ENCODE measurements around the gene CDH5.
"Not testable (repeated sequence)": the region's sequence is repeated elsewhere in the genome, so short reads cannot be mapped to it uniquely, and the experiment has no call there.

The CDH5 gene, protein sequence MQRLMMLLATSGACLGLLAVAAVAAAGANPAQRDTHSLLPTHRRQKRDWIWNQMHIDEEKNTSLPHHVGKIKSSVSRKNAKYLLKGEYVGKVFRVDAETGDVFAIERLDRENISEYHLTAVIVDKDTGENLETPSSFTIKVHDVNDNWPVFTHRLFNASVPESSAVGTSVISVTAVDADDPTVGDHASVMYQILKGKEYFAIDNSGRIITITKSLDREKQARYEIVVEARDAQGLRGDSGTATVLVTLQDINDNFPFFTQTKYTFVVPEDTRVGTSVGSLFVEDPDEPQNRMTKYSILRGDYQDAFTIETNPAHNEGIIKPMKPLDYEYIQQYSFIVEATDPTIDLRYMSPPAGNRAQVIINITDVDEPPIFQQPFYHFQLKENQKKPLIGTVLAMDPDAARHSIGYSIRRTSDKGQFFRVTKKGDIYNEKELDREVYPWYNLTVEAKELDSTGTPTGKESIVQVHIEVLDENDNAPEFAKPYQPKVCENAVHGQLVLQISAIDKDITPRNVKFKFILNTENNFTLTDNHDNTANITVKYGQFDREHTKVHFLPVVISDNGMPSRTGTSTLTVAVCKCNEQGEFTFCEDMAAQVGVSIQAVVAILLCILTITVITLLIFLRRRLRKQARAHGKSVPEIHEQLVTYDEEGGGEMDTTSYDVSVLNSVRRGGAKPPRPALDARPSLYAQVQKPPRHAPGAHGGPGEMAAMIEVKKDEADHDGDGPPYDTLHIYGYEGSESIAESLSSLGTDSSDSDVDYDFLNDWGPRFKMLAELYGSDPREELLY

DNA sequence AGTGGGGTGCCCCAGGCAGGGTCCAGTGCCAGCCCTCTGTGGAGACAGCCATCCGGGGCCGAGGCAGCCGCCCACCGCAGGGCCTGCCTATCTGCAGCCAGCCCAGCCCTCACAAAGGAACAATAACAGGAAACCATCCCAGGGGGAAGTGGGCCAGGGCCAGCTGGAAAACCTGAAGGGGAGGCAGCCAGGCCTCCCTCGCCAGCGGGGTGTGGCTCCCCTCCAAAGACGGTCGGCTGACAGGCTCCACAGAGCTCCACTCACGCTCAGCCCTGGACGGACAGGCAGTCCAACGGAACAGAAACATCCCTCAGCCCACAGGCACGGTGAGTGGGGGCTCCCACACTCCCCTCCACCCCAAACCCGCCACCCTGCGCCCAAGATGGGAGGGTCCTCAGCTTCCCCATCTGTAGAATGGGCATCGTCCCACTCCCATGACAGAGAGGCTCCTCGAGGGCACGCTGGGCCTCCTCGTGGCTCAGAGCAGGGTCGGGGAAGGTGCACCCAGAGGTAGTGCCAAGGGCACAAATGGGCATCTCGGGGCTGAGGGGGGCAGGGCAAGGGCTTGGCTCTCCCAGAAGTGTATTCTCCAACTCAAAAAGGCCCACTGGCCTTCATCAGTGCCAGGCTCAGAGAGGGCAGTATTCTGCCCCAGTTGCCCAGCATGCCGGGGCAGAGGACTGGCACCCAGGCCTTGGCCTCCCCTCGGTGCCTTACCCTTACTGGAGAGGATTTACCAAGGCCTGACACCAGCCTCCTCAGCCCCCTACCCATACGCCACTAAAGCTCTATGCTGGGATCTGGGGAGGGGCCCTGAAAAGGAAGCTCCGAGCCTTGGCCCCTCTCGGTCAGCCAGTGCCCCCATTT lies at the start of gene CDH5:
Gene CDH5 (plus strand): TSS at position 259 of the 867 bp plus-strand sequence. CDS start 12,647 bp downstream, outside the sequence.
- no peak for DNase-seq

DNA sequence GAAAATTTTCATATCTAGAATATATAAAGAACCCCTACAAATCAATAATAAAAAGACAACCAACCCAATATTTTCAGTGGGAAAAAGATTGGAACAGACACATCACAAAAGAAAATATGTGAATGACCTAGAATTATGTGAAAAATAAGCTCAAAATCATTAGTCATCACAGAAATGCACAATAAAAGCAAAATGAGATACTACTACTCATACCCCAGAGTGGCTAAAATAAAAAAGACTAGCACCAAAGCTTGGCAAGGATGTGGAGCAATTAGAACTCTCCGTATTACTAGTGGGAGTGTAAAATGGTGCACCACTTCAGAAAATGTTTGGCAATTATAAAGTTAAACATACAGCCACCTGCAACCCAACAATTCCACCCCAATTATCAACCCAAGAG lies 48.0 kb upstream of the CDH5 start:
- no peak for DNase-seq

DNA sequence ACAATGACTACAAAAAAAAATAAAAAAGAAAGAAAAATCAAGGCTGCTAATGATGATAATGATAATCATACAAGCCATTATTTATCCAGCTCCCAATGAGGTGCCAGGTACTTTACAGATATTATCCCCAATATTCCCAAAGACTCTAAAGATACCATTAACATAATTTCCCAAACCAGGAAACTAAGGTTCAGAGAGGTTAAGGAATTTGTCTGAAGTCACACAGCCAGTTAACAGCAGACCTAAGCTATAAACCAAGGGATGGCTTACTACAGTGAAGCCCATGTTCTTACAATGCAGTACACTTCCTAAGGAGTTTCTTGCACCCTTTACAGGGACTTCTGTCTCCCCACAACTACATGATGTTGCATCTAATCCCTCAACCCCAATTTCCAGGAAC lies 45.7 kb upstream of the CDH5 start:
- no peak for DNase-seq

DNA sequence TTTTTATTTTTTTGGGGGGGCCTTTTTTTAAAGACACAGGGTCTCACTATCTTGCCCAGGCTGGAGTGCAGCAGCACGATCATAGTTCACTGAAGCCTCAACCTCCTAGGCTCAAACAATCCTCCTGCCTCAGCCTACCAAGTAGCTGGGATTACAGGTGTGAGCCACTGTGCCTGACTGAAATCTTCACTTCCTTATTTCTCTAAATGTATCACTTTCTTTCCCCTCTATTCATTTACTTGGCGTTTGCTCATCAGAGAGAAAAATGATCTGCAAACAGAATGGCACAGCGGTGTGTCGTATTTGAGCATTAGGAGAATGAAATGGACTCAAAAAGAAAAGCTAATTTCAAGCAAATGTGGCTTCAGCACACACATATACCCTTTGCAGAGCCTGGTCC lies 44.3 kb upstream of the CDH5 start:
- no peak for DNase-seq

DNA sequence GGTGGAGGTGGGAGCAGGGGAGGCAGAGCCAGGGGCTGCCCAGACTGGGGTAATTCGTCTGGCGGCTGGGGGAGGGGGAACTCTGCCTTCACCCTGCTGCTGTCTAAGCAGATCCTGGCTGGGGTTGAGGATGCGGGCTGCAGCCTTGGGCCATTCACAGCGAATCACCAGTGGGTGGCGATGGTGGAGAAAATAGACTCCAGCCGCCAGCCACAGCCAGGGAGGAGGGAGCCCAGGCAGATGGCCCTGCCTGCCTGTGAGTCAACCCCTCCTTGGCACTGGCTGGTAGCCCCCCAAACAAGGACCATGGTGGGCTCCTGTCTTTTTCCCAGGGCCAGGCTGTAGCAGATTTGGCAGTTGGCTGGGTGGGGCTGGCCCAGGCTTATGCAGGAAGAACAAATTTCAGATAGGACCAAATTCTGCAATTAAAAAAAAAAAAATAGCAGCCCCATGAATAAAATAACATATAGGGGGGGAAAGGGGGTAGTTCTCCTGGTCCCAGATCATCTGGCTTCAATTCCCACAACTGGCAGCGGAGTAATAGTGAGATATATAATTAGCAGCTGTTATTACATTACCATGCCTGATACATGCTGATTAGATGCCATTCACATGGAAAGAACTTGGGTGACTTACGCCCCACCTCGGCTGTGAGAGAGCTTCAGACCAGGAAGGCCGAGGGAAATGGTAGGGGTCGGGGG lies 41.5 kb upstream of the CDH5 start:
- DNase-seq, result no peak

DNA sequence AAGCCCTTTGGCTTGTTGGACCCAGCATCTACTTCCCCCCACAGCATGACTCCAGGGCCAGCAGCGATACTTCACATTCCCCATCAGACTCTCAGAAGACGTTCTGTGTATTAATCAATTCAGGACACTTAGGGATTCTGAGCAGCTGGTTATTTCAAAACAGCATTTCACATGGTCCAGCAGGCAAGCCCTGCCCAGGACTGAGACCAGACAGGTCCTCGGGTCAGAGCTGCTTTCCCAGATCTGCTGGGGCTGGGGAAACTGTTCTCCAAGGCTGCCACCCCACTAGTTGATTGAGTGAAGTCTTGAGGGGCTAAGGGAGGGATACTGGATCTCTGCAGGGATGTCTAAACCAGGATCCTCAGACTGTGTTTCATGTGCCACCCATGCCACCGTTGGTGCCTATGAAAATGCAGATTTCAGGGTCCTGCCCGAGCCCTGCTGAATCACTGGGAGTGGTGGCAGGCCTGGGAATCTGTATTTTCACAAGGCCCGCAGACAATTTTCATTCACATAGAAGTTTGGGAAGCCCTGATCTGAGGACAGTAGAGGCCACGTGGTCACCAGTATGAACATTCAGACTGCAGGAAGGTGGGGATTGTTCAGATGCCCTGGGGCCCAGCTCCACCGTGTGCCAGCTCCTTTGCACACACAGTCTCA lies 40.6 kb upstream of the CDH5 start:
- no peak for DNase-seq

DNA sequence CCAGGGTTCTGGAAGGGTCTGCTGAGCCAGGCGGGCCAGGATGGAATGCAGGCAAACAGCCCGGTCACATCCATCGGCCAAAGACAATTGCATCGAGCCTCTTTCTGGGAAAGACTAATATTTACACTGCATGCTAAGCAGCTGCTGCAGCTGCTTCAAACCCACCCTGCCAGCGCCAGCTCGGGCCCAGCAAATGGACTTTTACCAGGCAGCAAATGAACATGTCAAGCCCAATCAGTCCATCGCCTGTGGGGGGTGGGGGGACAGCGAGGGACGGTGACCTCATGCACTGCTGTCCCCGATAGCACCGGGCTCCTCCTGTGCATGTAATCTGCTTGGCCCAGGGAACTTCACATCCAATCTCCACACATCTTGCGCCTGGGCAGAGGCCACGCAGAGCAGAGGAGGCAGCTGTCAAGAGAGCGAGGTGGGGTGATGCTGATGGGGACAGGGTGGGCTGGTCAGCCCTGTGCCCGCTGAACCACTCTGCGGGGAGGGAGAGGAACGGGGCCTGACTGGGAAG lies 39.4 kb upstream of the CDH5 start:
- DNase-seq, result peak; percentile 72

DNA sequence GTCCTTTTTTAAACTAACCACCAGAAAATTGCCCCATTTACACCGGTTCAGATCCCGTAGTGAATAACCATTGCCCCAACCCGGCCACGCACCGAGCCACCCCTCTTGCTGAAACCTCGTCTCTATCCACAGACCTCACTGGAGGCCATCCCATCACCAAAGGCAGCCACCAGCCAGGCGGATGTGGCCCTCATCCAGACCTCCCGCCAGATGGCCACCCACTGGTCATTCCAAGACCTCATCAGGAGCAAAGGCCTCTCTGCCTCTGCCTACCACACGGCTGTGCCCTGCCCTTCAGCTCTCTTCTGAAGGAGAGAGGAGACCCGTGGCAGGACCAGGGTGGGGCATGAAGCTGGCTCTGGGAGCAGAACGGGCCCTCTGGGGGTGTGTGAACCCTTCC lies 38.2 kb upstream of the CDH5 start:
- DNase-seq, result no peak

DNA sequence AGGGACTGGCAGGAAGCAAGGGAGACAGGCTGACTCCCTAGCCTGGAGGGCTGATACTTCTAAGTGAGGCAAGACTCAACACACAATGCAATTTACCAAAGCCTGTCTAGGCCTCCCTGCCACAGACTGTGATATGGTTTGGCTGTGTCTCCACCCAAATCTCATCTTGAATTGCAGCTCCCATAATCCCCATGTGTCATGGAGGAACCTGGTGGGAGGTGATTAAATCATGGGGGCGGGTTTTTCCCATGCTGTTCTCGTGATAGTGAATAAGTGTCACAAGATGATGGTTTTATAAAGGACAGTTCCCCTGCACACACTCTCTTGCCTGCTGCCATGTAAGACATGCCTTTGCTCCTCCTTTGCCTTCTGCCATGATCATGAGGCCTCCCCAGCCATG lies 35.0 kb upstream of the CDH5 start:
- not testable (repeated sequence) for DNase-seq

DNA sequence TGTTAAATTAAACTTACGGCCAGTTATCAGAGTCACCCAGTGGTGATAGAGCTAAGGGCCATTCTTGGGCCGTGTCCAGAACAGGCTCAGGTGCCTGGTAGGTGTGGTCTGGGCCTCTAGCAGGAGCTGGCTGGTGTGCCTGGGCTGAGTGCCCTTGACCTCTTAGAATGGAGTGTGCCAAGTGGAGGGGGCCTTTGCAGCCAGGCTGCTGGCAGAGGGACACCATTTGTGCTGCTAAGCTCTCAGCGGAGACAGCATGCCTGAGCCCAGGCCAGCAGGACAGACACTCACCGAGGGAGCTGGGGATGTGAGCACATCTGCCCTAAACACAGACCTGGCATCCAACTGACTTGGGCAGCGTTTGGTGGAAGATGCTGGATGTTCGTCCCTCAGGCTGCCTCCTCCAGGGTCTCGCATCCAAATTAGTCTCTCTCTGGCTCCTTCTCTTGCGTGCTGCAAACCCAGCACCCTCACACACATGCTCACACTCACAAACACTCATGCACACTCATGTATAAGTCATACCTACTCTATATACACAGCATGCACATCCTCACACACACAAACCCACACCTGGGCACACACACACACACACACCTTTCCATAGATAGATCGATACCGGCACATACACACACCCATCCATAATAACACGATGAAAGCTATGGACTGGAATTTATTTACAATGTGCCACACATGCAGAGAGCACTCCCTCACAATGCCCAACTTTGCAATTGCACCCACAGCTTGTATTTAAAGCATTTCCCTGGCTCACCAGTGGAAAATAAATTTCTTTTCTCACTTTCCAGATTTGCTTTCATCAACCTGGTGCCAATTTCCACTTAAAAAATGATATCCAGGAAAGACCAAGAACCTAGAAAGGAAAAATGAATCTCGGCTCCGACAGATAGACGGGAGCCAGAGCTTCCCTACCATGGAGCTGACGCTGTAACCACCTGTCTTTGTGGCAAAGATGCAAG lies 33.6 kb upstream of the CDH5 start:
- DNase-seq, result no peak

DNA sequence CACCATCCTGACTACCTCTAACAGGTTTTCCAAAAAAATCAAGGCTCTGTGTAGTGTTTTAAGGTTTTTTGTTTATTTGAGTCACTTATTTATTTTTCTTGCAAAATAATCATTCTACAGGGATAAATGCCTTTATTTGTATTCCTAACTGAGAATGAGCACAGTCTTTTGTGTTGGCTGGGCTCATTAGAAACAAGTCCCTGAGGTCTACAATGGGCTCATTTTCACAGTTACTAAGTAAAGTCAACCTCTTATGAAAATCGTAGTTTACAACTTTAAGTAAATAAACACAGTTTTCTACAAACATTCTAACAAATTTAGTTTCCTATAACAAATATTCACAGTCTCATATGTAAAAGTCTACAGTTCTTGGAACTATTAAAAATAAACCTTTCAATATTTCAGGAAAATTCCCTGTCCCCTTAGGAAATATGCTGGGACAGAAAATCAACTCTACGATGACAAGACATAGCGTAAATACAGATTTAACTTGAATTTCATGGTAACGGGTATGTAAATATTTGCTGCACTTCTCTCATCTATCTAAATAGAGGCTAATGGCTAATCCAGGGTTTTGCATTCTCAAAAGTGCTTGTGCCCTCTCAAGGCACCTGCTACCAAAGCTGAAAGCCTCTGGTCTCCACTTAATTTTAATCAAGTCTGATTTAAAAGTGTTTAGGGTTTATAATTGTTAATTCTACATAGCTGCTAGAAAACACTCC lies 31.5 kb upstream of the CDH5 start:
- DNase-seq, result peak; percentile 68

DNA sequence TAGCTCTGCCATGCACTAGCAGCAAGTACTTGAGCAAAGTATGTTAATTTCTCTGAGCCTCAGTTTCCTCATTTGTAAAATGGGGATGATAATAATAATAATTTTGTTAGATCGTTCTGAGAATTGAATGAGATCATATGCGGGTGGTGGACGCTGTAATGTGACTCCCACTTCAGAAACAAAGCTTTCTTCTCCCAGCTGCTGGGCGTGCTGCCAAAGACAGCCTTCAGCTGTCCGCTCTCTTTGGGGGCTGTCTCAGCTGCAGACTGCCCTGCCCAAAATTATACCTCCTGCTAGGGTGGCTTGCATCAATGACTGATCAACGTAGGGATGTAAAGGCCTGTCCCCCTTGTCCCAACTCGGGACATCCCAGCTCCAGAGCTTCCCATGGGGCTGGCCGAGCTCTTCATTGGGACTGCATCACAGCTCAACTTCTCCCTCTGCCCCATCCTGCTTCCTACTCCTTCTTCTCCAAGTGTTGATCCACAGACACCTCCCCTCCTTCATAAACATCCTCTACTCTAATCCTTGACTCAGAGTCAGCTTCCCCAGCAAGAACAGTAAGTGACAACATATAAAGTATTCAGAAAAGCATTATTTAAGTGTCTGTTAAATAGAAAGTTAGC lies 30.7 kb upstream of the CDH5 start:
- DNase-seq, result peak; percentile 77

DNA sequence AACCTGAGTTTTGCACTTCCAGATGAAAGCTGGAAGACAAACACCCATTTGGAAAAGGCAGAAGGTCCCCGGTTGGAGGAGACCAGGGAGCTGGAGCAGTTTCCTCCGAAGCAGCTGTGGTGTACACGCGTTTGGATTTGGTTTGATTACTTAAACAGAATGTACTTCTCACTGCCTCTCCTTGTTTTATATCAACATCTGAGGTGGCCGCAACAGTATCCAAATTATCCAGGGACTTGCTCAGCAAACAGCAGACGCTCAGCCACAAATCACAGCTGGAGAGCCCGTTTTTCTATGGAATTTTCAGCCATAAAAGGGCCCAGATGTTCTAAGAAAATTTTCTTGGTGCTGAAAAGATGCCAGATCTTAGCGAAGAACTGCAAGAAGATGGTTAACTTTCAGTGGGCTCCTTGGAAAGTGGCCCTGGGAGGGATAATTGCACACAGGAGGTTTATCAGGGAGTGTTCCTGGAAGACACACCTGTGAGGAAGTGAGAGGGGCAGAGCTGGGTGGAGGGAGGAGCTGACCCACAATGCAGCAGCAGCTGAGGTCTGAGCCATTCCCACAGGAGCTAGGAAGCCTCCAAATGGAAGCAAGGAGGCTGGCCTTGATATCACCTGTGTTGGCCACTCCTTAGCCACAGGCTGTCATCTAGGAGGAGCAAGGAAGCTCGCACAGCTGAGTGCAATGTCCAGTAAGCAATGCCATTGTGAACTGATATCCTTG lies 28.9 kb upstream of the CDH5 start:
- DNase-seq, result no peak

DNA sequence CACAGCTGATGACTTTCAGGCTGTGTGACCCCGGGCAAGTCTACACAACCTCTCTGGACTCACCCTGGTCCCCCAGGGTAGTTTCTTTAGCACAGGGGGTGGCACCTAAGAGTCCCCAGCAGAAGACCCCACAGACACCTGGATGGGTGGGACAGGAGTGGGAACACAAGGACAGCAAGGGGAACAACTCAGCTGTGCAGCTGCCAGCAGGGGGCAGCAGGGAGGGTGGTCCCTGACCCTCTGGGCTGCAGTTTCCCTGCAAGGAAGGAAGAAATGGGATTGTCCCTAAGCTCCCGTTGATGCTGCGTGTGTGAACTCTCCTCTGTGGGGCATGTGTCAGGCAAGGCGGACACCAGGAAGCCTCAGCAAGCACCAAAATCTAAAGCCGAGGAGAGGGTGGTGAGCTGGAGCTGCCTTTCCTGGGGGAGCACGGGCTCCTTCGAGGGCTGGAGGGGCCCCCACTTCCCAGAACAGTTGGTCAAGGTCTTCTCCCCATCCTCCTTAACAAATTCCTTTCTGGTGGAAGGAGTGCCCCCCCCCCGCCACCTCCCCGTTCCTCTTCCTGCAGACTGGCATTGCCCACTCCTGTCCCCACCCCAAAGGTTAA lies 24.1 kb upstream of the CDH5 start:
- DNase-seq, result no peak

DNA sequence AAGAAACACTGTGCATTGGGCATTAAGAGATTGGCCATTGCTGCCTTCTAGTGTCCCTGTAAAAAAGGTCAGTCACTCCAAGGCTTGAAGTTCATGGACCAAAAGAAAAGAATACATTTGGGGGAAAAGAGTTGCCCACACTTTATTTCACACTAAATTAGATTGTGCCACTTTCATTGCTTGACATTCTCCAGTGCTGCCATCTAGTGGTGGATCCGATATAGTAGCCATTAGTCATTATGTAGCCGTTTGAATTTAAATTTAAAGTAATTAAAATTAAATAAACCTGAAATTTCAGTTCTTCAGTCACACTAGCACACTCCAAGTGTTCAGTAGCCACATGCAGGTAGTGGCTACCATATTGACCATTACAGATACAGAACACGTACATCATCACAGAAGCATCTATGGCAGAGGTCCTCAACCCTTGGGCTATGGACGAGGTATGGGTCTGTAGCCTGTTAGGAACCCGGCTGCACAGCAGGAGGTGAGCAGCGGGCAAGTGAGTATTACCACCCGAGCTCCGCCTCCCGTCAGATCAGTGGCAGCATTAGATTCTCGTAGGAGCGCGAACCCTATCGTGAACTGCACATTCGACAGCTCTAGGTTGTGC lies 21.9 kb upstream of the CDH5 start:
- peak; percentile 18 for DNase-seq

DNA sequence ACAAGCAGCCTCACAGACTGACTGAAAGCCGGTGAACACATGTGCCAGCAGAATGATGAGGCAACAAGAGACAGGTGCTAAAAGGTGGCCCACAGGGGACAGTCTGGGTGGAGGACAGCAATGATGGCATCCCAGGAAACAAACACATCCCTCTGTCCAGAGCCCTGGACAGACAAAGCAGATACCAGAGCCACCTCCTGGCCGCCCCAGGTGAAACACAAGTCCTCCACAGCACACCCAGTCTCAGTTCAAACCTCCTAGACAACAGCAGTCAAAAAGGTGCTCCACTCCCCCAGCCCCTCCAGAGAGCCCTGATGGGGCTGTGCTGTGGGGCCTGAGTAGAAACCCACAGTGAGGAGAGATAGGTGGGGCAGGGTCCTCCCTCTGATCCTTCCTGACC lies 20.3 kb upstream of the CDH5 start:
- no peak for DNase-seq

DNA sequence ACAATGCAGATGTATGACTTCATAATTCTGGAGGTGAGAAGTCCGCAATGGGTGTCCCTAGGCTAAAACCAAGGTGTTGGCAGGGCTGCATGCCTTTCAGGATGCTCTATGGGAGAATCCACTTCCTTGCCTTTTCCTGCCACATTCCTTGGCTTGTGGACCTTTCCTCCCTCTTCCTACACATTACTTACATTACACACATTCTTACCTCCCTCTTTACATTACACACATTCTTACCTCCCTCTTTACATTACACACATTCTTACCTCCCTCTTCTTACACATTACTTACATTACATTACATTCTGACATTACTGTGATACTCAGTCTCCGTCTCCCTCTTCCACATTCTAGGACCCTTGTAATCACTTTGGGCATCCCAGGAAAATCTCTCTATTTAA lies 14.2 kb upstream of the CDH5 start:
- DNase-seq, result no peak

DNA sequence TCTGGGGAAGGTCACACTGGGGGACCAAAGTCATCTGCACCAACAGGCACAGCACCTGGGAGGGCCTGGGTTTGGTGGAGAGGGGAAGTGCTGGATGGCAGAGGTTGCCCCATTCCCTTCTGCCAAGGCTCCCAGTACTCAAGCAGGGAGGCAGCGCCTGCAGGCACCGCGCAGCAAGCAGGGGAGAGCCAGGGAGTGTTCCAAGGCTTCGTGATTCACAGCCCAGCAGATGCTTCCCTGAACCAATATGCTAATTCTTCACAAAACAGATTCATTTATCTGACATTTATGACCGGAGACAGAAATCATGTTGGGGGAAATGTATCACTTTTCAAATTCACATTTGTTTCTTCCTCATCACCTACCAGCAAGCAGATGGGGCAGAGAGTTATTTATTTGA lies 13.4 kb upstream of the CDH5 start:
- DNase-seq, result no peak
